HL-60 (cell line): Measurements from ENCODE around the gene ZSWIM6.
A peak's percentile ranks its signal among the peaks of the same experiment; 100 is the strongest.

Experiments
- DNase-seq, 2 experiments: peaks; one replicate each; pipeline ENCODE4 v3.0.0-alpha.2; 2010 to 2020; ENCODE audit warnings: low read depth in 1 of 2, low spot score in 1 of 2
- H3K27ac ChIP-seq: fragments of 250-450 bp; sonication (Bioruptor Pico); replicated peaks from 2 replicates; pipeline ENCODE4 v1.5.1; 2020; ENCODE audit warnings: mild to moderate bottlenecking, moderate library complexity
- H3K27me3 ChIP-seq: fragments of 250-450 bp; sonication (Bioruptor Pico); 2 replicates; pipeline ENCODE4 v1.5.1; 2021; ENCODE audit warnings: mild to moderate bottlenecking, moderate library complexity; ENCODE audit not compliant: insufficient read depth, poor library complexity, severe bottlenecking
- H3K4me3 ChIP-seq: replicated peaks from 2 replicates; pipeline ENCODE4 v1.5.1; 2011; ENCODE audit warnings: mild to moderate bottlenecking, control low read depth, low read length; ENCODE audit not compliant: insufficient read depth
- CTCF ChIP-seq: IDR thresholded peaks from one replicate; pipeline ENCODE4 v1.5.1; 2011; ENCODE audit warnings: low read length, control low read depth, inconsistent platforms; ENCODE audit not compliant: insufficient read depth
- GABPA ChIP-seq: IDR thresholded peaks from 2 replicates; pipeline ENCODE4 v1.6.1; 2012; ENCODE audit warnings: low read depth
- POLR2AphosphoS5 ChIP-seq: IDR thresholded peaks from 2 replicates; pipeline ENCODE4 v1.6.1; 2012; ENCODE audit warnings: low read depth
- REST ChIP-seq: IDR thresholded peaks from 2 replicates; pipeline ENCODE4 v1.6.1; 2012; ENCODE audit warnings: low read depth; ENCODE audit not compliant: insufficient replicate concordance
- SPI1 ChIP-seq: IDR thresholded peaks from 2 replicates; pipeline ENCODE4 v1.6.1; 2012; ENCODE audit warnings: low read depth, mild to moderate bottlenecking, borderline replicate concordance

ZSWIM6 gene

GRCh38 chr5:61330341-61330844, 1.7 kb upstream of the ZSWIM6 start:
- TF ChIP-seq POLR2AphosphoS5: no peak
- Histone ChIP-seq H3K4me3 (peak overlapping the region; percentile 76), H3K27me3 (no peaks in the 10 kb centered on the region), H3K27ac (no peak overlapping the region)
- DNase-seq: peak in 1 of 2 experiments; percentile 2

GRCh38 chr5:61330845-61331406, 1.1 kb upstream of the ZSWIM6 start:
- H3K27ac ChIP-seq: no peak overlapping the region
- peak in 1 of 2 experiments; percentile 25 for DNase-seq

GRCh38 chr5:61332358-61332749, 296 bp downstream of the ZSWIM6 start:
- H3K4me3 ChIP-seq: peak overlapping the region; percentile 52
- no peaks in the 10 kb centered on the region for H3K27me3 ChIP-seq
- TF ChIP-seq SPI1: no peak
- TF ChIP-seq GABPA: no peak
- no peak for TF ChIP-seq POLR2AphosphoS5
- no peak for TF ChIP-seq REST
- no peak for TF ChIP-seq CTCF
- H3K27ac ChIP-seq: no peak overlapping the region
- no peak for DNase-seq

More at GRCh38 chr5:61330845-61331406, 1.1 kb upstream of the ZSWIM6 start:
- no peak for TF ChIP-seq SPI1
- TF ChIP-seq CTCF: no peak
- no peak for TF ChIP-seq GABPA
- TF ChIP-seq POLR2AphosphoS5: no peak
- TF ChIP-seq REST: no peak
- Histone ChIP-seq H3K27me3 (no peaks in the 10 kb centered on the region), H3K4me3 (peak overlapping the region; percentile 76)

GRCh38 chr5:61332851-61333320, 828 bp downstream of the ZSWIM6 start:
- TF ChIP-seq REST (no peak), SPI1 (no peak), CTCF (no peak), GABPA (no peak), POLR2AphosphoS5 (no peak)
- no peak overlapping the region for H3K27ac ChIP-seq
- no peaks in the 10 kb centered on the region for H3K27me3 ChIP-seq
- peak overlapping the region; percentile 67 for H3K4me3 ChIP-seq
- DNase-seq: peak in 1 of 2 experiments; percentile 1
